ENCODE results near the gene LGI1.

Gene LGI1

DNA sequence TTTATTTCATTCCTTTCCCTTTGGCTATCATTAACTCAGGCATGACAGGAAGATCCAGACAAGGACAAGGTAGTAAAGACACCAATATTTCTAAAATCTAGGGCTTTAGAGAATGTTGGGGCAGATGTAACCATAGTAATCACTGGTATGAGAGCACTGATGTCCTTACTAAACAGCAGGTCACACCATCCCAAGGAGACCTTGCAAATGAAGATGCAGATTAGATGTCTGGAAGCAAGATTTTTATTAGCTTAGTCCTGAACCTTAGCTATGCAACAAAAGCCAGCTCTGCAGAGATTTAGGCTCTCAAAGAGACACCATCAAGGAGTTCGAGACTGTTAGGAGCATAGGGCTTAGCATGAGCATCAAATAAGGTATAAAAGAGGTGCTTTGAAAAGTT is 31.7 kb upstream of the LGI1 start:
- H3K27me3 ChIP-seq (ENCODE audit: control insufficient read depth in 1 of 2, insufficient read depth in 2 of 2, low read length in 2 of 2): peaks cover 5 to 10% of the 10 kb centered on the region in 2 donors
- no peaks in the 10 kb centered on the region for H3K9me3 ChIP-seq (ENCODE audit: control insufficient read depth in 1 of 2, low read length in 2 of 2)
- H3K27ac ChIP-seq (ENCODE audit: low read depth, low read length): no peak overlapping the region
- no peak overlapping the region for H3K9ac ChIP-seq (ENCODE audit: low read depth in 1 of 2, low read length in 2 of 2)
- H3K4me1 ChIP-seq (ENCODE audit: control insufficient read depth in 1 of 2, insufficient read depth in 2 of 2, low read length in 2 of 2): no peaks in the 10 kb centered on the region
- H3K36me3 ChIP-seq (ENCODE audit: control insufficient read depth in 1 of 2, insufficient read depth in 2 of 2, low read length in 2 of 2): no peaks in the 10 kb centered on the region
- no peak overlapping the region for H3K4me3 ChIP-seq (ENCODE audit: low read depth in 1 of 2, low read length in 2 of 2)

DNA sequence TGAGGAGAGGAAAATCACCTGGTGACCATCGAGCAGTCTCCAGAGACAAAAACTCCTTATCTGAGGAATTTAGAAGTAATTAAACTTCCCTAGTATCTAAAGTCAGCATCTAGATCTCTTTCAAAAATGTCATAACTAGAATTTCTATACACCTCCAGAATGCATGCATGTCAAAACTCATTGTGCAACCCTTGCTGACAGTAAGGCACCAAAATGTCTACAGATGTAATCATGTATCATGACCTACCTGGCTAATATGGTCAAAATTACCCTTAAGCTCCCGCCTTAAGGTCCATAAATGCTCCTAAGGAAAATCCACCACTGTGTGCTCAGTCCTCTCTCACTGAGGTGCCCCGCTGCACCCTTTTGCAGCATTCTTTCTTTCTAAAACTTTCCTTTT is 16.4 kb upstream of the LGI1 start:
- H3K4me3 ChIP-seq (ENCODE audit: low read depth in 1 of 2, low read length in 2 of 2): no peak overlapping the region
- peaks cover 0 to 10% of the 10 kb centered on the region in 2 donors for H3K4me1 ChIP-seq (ENCODE audit: control insufficient read depth in 1 of 2, insufficient read depth in 2 of 2, low read length in 2 of 2)
- no peaks in the 10 kb centered on the region for H3K36me3 ChIP-seq (ENCODE audit: control insufficient read depth in 1 of 2, insufficient read depth in 2 of 2, low read length in 2 of 2)
- H3K9ac ChIP-seq (ENCODE audit: low read depth in 1 of 2, low read length in 2 of 2): no peak overlapping the region
- no peaks in the 10 kb centered on the region for H3K27me3 ChIP-seq (ENCODE audit: control insufficient read depth in 1 of 2, insufficient read depth in 2 of 2, low read length in 2 of 2)
- no peaks in the 10 kb centered on the region for H3K9me3 ChIP-seq (ENCODE audit: control insufficient read depth in 1 of 2, low read length in 2 of 2)
- no peak overlapping the region for H3K27ac ChIP-seq (ENCODE audit: low read depth, low read length)

DNA sequence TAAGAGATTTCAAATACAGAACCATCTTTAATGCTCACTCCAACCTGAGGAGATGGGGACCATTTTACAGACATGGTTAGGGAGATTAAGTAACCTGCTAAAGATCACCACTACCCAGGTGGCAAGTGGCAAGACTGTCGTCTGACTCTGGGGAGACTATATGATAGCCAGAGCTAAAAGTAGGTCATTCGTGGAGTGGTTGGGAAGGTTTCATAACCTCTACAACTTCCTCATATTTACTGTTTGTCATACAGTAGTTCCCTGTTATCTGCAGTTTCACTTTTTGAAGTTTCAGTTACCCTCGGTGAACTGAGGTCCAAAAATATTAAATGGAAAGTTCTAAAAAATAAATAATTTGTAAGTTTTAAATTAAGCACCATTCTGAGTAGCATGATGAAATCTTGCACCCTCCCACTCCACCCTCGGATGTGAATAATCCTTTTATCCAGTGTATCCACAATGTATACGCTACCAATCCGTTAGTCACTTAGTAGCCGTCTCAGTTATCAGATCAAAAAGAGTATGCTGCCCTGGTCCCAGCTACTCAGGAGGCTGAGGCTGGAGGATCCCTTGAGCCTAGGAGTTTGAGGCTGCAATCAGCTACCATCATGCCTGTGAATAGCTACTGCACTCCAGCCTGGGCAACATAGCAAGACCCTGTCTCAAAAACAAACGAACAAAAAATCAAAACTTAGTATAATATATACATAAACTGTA is 14.9 kb upstream of the LGI1 start:
- Histone ChIP-seq H3K4me3 (ENCODE audit: low read depth in 1 of 2, low read length in 2 of 2) (no peak overlapping the region), H3K4me1 (ENCODE audit: control insufficient read depth in 1 of 2, insufficient read depth in 2 of 2, low read length in 2 of 2) (peaks cover 0 to 10% of the 10 kb centered on the region in 2 donors), H3K27me3 (ENCODE audit: control insufficient read depth in 1 of 2, insufficient read depth in 2 of 2, low read length in 2 of 2) (no peaks in the 10 kb centered on the region), H3K27ac (ENCODE audit: low read depth, low read length) (no peak overlapping the region), H3K9ac (ENCODE audit: low read depth in 1 of 2, low read length in 2 of 2) (no peak overlapping the region), H3K36me3 (ENCODE audit: control insufficient read depth in 1 of 2, insufficient read depth in 2 of 2, low read length in 2 of 2) (no peaks in the 10 kb centered on the region), H3K9me3 (ENCODE audit: control insufficient read depth in 1 of 2, low read length in 2 of 2) (no peaks in the 10 kb centered on the region)

DNA sequence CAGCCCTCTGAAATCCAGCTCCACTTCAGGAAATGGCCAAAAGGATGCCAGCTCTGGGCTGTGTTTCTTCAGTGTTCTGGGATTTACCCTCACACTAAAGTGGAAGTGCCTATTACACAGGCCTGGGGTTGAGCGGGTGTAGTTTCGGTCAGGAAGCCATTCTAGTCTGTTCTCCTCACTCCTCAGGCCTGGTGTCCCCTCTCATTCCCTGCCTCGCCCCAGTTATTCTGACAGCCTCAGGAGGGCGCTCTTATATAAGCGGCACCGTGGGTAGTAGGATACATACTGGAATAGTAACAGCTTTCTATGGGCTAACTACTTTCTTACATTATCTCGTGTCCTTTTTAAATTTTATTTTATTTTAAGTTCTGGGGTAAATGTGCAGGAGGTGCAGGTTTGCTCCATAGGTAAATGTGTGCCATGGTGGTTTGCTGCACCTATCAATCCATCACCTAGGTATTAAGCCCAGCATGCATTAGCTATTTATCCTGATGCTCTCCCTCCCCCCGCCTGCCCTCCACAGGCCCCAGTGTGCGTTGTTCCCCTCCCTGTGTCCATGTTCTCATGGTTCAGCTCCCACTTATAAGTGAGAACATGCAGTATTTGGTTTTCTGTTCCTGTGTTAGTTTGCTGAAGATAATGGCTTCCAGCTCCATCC is 12.2 kb upstream of the LGI1 start:
- Histone ChIP-seq H3K27ac (ENCODE audit: low read depth, low read length) (no peak overlapping the region), H3K9ac (ENCODE audit: low read depth in 1 of 2, low read length in 2 of 2) (no peak overlapping the region), H3K4me1 (ENCODE audit: control insufficient read depth in 1 of 2, insufficient read depth in 2 of 2, low read length in 2 of 2) (peaks cover 7 to 15% of the 10 kb centered on the region in 2 donors), H3K4me3 (ENCODE audit: low read depth in 1 of 2, low read length in 2 of 2) (no peak overlapping the region), H3K36me3 (ENCODE audit: control insufficient read depth in 1 of 2, insufficient read depth in 2 of 2, low read length in 2 of 2) (no peaks in the 10 kb centered on the region), H3K27me3 (ENCODE audit: control insufficient read depth in 1 of 2, insufficient read depth in 2 of 2, low read length in 2 of 2) (no peaks in the 10 kb centered on the region), H3K9me3 (ENCODE audit: control insufficient read depth in 1 of 2, low read length in 2 of 2) (no peaks in the 10 kb centered on the region)

DNA sequence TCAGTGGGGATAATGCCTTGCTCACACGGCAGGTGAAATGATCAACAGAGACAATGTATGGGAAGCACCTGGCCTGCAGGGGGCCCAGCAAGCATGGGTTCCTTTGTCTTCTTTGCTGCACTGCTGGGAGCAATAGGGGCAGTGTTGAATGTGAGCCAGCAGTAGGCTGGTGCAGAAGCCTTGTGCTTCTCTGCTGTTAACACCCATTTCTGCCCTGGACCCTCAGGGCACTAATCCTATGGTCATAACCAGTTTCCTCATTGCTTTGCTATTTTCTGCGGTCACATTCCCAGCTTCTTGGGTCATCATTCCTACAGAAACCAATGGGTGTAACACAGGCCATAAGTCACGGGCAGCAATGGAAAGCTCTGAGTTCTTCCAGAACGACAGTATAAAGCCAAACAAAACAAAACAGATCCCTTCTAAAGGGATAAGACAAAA is 10.9 kb upstream of the LGI1 start:
- no peak overlapping the region for H3K4me3 ChIP-seq (ENCODE audit: low read depth in 1 of 2, low read length in 2 of 2)
- H3K4me1 ChIP-seq (ENCODE audit: control insufficient read depth in 1 of 2, insufficient read depth in 2 of 2, low read length in 2 of 2): peaks cover 10 to 18% of the 10 kb centered on the region in 2 donors

DNA sequence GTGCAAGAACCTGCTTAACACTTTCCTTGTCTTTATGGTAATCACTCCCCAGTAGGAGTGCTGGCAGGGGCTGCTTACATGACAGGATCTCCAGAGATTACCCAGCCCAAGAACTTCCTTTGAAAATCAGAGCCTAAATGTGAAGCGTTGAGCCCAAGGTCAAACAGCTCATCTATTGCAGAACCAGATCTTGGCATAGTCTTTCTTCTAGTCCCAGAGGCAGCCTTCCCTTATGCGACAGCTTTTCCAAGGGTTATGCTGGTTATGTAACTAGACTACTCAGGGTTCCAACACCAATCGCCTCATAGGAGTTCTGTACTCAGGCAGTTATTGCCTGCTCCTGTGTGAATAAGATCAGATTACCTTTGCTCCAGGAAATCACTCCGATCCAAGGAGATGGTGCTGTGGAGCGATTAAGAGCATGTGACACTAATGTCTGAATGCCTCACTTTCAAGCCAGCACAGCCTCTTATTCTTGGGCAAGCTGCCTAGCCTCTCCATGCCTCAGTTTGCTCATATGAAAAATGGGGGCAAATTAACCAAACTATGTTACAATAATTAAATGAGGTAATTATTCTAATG is 8.4 kb upstream of the LGI1 start:
- H3K9ac ChIP-seq (ENCODE audit: low read depth in 1 of 2, low read length in 2 of 2): no peak overlapping the region
- H3K4me1 ChIP-seq (ENCODE audit: control insufficient read depth in 1 of 2, insufficient read depth in 2 of 2, low read length in 2 of 2): peaks cover 13 to 17% of the 10 kb centered on the region in 2 donors
- no peak overlapping the region for H3K4me3 ChIP-seq (ENCODE audit: low read depth in 1 of 2, low read length in 2 of 2)
- no peak overlapping the region for H3K27ac ChIP-seq (ENCODE audit: low read depth, low read length)
- no peaks in the 10 kb centered on the region for H3K27me3 ChIP-seq (ENCODE audit: control insufficient read depth in 1 of 2, insufficient read depth in 2 of 2, low read length in 2 of 2)
- H3K36me3 ChIP-seq (ENCODE audit: control insufficient read depth in 1 of 2, insufficient read depth in 2 of 2, low read length in 2 of 2): no peaks in the 10 kb centered on the region
- H3K9me3 ChIP-seq (ENCODE audit: control insufficient read depth in 1 of 2, low read length in 2 of 2): no peaks in the 10 kb centered on the region

More for the DNA sequence above, 10.9 kb upstream of the LGI1 start:
- Histone ChIP-seq H3K27me3 (ENCODE audit: control insufficient read depth in 1 of 2, insufficient read depth in 2 of 2, low read length in 2 of 2) (no peaks in the 10 kb centered on the region), H3K27ac (ENCODE audit: low read depth, low read length) (no peak overlapping the region), H3K9ac (ENCODE audit: low read depth in 1 of 2, low read length in 2 of 2) (no peak overlapping the region), H3K9me3 (ENCODE audit: control insufficient read depth in 1 of 2, low read length in 2 of 2) (no peaks in the 10 kb centered on the region), H3K36me3 (ENCODE audit: control insufficient read depth in 1 of 2, insufficient read depth in 2 of 2, low read length in 2 of 2) (no peaks in the 10 kb centered on the region)

DNA sequence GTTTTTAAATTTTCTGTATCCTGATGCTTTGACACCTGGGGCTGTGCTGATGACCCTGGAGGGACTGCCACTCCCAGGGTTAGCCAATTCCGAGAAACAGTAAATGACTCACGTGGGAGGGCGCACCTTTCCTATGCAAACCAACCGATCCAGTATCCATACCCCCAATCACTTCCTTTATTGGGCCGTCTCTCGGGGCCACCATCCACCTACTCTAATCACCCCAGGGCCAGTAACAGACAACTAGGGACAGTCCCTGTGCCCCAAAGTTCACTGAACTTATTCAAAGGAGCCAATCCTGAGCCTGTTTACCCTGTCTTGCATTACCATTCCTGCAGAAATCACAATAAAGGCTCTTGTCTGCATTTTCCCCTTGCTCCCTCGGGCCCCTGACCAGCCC is 6.6 kb upstream of the LGI1 start:
- Histone ChIP-seq H3K4me3 (ENCODE audit: low read depth in 1 of 2, low read length in 2 of 2) (no peak overlapping the region), H3K9ac (ENCODE audit: low read depth in 1 of 2, low read length in 2 of 2) (no peak overlapping the region), H3K27ac (ENCODE audit: low read depth, low read length) (no peak overlapping the region), H3K9me3 (ENCODE audit: control insufficient read depth in 1 of 2, low read length in 2 of 2) (no peaks in the 10 kb centered on the region), H3K27me3 (ENCODE audit: control insufficient read depth in 1 of 2, insufficient read depth in 2 of 2, low read length in 2 of 2) (no peaks in the 10 kb centered on the region), H3K4me1 (ENCODE audit: control insufficient read depth in 1 of 2, insufficient read depth in 2 of 2, low read length in 2 of 2) (peaks cover 12 to 13% of the 10 kb centered on the region in 2 donors), H3K36me3 (ENCODE audit: control insufficient read depth in 1 of 2, insufficient read depth in 2 of 2, low read length in 2 of 2) (no peaks in the 10 kb centered on the region)

DNA sequence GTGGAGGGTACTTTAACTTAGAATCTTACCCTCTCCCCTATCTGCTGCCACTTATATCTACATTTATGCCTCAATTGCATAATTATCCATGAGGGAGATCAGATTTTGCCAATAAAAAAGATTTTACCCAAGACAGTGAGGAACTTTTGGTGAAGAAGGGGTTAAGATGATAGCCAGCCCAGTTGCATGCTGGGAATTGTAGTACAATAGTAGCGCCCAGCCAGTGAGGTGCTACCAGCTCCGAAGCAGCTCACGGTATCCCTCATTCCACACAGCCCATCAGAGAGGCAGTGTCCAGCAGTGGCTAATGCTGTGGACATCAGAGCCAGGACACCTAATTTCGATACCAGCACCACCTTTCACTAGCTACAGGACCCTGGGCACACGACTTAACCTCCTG is 5.9 kb upstream of the LGI1 start:
- no peak overlapping the region for H3K9ac ChIP-seq (ENCODE audit: low read depth in 1 of 2, low read length in 2 of 2)
- peak overlapping the region; percentile 61 to 66 for H3K4me3 ChIP-seq (ENCODE audit: low read depth in 1 of 2, low read length in 2 of 2)
- no peaks in the 10 kb centered on the region for H3K9me3 ChIP-seq (ENCODE audit: control insufficient read depth in 1 of 2, low read length in 2 of 2)
- no peak overlapping the region for H3K27ac ChIP-seq (ENCODE audit: low read depth, low read length)
- H3K27me3 ChIP-seq (ENCODE audit: control insufficient read depth in 1 of 2, insufficient read depth in 2 of 2, low read length in 2 of 2): peaks cover 0 to 6% of the 10 kb centered on the region in 2 donors
- peaks cover 12 to 13% of the 10 kb centered on the region in 2 donors for H3K4me1 ChIP-seq (ENCODE audit: control insufficient read depth in 1 of 2, insufficient read depth in 2 of 2, low read length in 2 of 2)
- no peaks in the 10 kb centered on the region for H3K36me3 ChIP-seq (ENCODE audit: control insufficient read depth in 1 of 2, insufficient read depth in 2 of 2, low read length in 2 of 2)

DNA sequence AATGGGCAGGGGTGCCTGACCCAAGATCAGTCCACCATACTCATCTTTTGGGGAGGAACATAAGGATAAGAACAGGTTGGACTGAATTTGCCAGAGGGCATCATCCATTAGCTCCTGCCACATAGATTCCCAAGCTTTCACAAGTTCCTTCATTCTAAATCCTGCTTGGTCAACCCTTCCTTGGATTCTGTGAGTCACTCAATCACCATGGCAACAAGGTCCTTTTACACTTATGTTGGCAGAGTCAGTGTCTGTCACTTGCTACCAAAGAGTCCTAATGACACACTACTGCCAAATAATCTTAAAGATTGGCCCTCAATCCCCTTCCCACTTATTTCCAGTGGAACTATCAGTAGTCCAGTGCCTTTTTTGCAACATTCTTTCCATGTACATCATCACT is 5.0 kb upstream of the LGI1 start:
- Histone ChIP-seq H3K27ac (ENCODE audit: low read depth, low read length) (no peak overlapping the region), H3K9ac (ENCODE audit: low read depth in 1 of 2, low read length in 2 of 2) (no peak overlapping the region), H3K4me1 (ENCODE audit: control insufficient read depth in 1 of 2, insufficient read depth in 2 of 2, low read length in 2 of 2) (peaks cover 12 to 13% of the 10 kb centered on the region in 2 donors), H3K27me3 (ENCODE audit: control insufficient read depth in 1 of 2, insufficient read depth in 2 of 2, low read length in 2 of 2) (peaks cover 0 to 6% of the 10 kb centered on the region in 2 donors), H3K36me3 (ENCODE audit: control insufficient read depth in 1 of 2, insufficient read depth in 2 of 2, low read length in 2 of 2) (no peaks in the 10 kb centered on the region), H3K9me3 (ENCODE audit: control insufficient read depth in 1 of 2, low read length in 2 of 2) (no peaks in the 10 kb centered on the region), H3K4me3 (ENCODE audit: low read depth in 1 of 2, low read length in 2 of 2) (no peak overlapping the region)

DNA sequence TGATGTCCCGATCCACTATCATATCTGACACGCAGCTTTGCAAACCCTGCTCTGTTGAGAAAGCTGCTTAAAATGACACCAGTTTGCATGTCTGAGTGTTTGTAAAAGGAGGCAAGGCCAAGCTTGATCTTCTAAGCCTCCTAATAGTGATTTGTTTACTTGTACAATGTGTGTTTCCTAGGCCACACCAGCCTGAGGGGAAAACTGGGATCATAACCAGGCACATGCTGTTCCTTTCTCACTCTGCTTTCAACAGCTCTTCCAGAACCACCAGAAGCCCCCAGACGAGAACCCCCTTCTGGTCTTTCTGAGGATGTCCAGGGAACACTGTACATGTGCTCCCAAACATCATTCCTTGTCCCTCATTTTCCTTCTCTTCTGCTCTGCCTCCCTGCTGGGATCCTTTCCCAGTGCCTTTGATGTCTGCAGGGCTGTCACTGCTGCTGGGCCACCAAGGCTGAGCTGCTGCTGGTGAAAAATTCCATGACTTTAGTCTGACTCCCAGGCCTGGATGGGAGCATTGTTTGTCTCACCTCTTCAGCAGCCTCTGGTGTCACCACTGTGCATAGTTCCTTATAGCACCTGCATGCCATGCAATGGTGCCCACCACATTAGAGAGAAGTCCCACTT is 4.0 kb upstream of the LGI1 start:
- Histone ChIP-seq H3K36me3 (ENCODE audit: control insufficient read depth in 1 of 2, insufficient read depth in 2 of 2, low read length in 2 of 2) (no peaks in the 10 kb centered on the region), H3K27ac (ENCODE audit: low read depth, low read length) (no peak overlapping the region), H3K4me1 (ENCODE audit: control insufficient read depth in 1 of 2, insufficient read depth in 2 of 2, low read length in 2 of 2) (peaks cover 12 to 13% of the 10 kb centered on the region in 2 donors), H3K27me3 (ENCODE audit: control insufficient read depth in 1 of 2, insufficient read depth in 2 of 2, low read length in 2 of 2) (peaks cover 0 to 14% of the 10 kb centered on the region in 2 donors), H3K4me3 (ENCODE audit: low read depth in 1 of 2, low read length in 2 of 2) (no peak overlapping the region), H3K9me3 (ENCODE audit: control insufficient read depth in 1 of 2, low read length in 2 of 2) (no peaks in the 10 kb centered on the region), H3K9ac (ENCODE audit: low read depth in 1 of 2, low read length in 2 of 2) (no peak overlapping the region)

Data from duodenal mucosa (tissue), 2 donors.